SK-N-SH treated with all-trans-retinoic acid at 6 μM for 48 hours (cell line): ENCODE measurements around the gene SERPINA3.

Experiments
- ATAC-seq: fragments of 200-7000 bp; cut with Tn5 transposase; 3 replicates; pipeline ENCODE4 v1.9.1; 2020; ENCODE audit warnings: mild to moderate bottlenecking, moderate library complexity
- ARNTL ChIP-seq: fragments of 450-650 bp; formaldehyde crosslinking; IDR thresholded peaks from 2 replicates; pipeline ENCODE4 v1.5.0; 2020; ENCODE audit warnings: low read depth, mild to moderate bottlenecking, moderate library complexity, borderline replicate concordance
- BACH2 ChIP-seq: fragments of 250-450 bp; sonication (Bioruptor Pico); IDR thresholded peaks from 2 replicates; pipeline ENCODE4 v1.9.0; 2021; ENCODE audit warnings: mild to moderate bottlenecking, borderline replicate concordance
- CREB5 ChIP-seq: fragments of 250-450 bp; sonication (Bioruptor Pico); IDR thresholded peaks from 2 replicates; pipeline ENCODE4 v1.5.1; 2020; ENCODE audit warnings: low read depth, mild to moderate bottlenecking, moderate library complexity
- CSDC2 ChIP-seq: fragments of 250-450 bp; sonication (Bioruptor Pico); IDR thresholded peaks from 2 replicates; pipeline ENCODE4 v1.5.0; 2020; ENCODE audit warnings: mild to moderate bottlenecking, moderate library complexity
- ESRRG ChIP-seq: fragments of 250-450 bp; sonication (Bioruptor Pico); IDR thresholded peaks from 2 replicates; pipeline ENCODE4 v1.6.1; 2021; ENCODE audit warnings: mild to moderate bottlenecking
- ISL1 ChIP-seq: fragments of 250-450 bp; sonication (Bioruptor Pico); IDR thresholded peaks from 2 replicates; pipeline ENCODE4 v2.1.2; 2022; ENCODE audit warnings: mild to moderate bottlenecking, moderate library complexity
- OSR1 ChIP-seq: fragments of 250-450 bp; sonication (Bioruptor Pico); IDR thresholded peaks from 2 replicates; pipeline ENCODE4 v1.8.0; 2022; ENCODE audit warnings: moderate library complexity, mild to moderate bottlenecking, inconsistent platforms
- PATZ1 ChIP-seq: fragments of 250-450 bp; sonication (Bioruptor Pico); IDR thresholded peaks from 2 replicates; pipeline ENCODE4 v1.8.0; 2020; ENCODE audit warnings: mild to moderate bottlenecking, moderate library complexity, borderline replicate concordance
- PPARA ChIP-seq: fragments of 250-450 bp; sonication (Bioruptor Pico); IDR thresholded peaks from 2 replicates; pipeline ENCODE4 v1.5.0; 2020; ENCODE audit warnings: mild to moderate bottlenecking, borderline replicate concordance
- RARB ChIP-seq: fragments of 250-450 bp; sonication (Bioruptor Pico); IDR thresholded peaks from 2 replicates; pipeline ENCODE4 v1.8.0; 2021; ENCODE audit warnings: mild to moderate bottlenecking, moderate library complexity
- SNAI2 ChIP-seq: fragments of 250-450 bp; sonication (Bioruptor Pico); IDR thresholded peaks from 2 replicates; pipeline ENCODE4 v1.5.0; 2020; ENCODE audit warnings: mild to moderate bottlenecking, moderate library complexity
- TCF4 ChIP-seq: fragments of 250-450 bp; sonication (Bioruptor Pico); IDR thresholded peaks from 2 replicates; pipeline ENCODE4 v1.8.0; 2021; ENCODE audit warnings: mild to moderate bottlenecking, moderate library complexity, borderline replicate concordance
- TOX ChIP-seq: fragments of 250-450 bp; sonication (Bioruptor Pico); IDR thresholded peaks from 2 replicates; pipeline ENCODE4 v1.8.0; 2021; ENCODE audit warnings: mild to moderate bottlenecking, moderate library complexity, borderline replicate concordance
- TSHZ2 ChIP-seq: fragments of 250-450 bp; sonication (Bioruptor Pico); IDR thresholded peaks from 2 replicates; pipeline ENCODE4 v1.5.0; 2020; ENCODE audit warnings: mild to moderate bottlenecking, moderate library complexity
- ZC3H10 ChIP-seq: fragments of 250-450 bp; sonication (Bioruptor Pico); IDR thresholded peaks from 2 replicates; pipeline ENCODE4 v1.5.1; 2021; ENCODE audit warnings: mild to moderate bottlenecking, moderate library complexity
- ZFP3 ChIP-seq: fragments of 250-450 bp; sonication (Bioruptor Pico); IDR thresholded peaks from 2 replicates; pipeline ENCODE4 v1.5.0; 2020; ENCODE audit warnings: mild to moderate bottlenecking, moderate library complexity
- ZFP30 ChIP-seq: fragments of 450-650 bp; formaldehyde crosslinking; IDR thresholded peaks from 2 replicates; pipeline ENCODE4 v1.5.0; 2022; ENCODE audit warnings: mild to moderate bottlenecking, moderate library complexity
- ZNF565 ChIP-seq: fragments of 450-650 bp; formaldehyde crosslinking; conservative IDR thresholded peaks from 2 replicates; pipeline ENCODE4 v1.5.0; 2020; ENCODE audit warnings: low read depth, mild to moderate bottlenecking, moderate library complexity
- ZNF70 ChIP-seq: fragments of 450-650 bp; formaldehyde crosslinking; IDR thresholded peaks from 2 replicates; pipeline ENCODE4 v1.5.0; 2020; ENCODE audit warnings: mild to moderate bottlenecking, moderate library complexity
- ZNF8 ChIP-seq: fragments of 450-650 bp; formaldehyde crosslinking; IDR thresholded peaks from 2 replicates; pipeline ENCODE4 v1.5.0; 2020; ENCODE audit warnings: mild to moderate bottlenecking, moderate library complexity

The SERPINA3 gene

GRCh38 chr14:94622653-94623421 is 10.6 kb downstream of the SERPINA3 start:
- ATAC-seq: no peak

GRCh38 chr14:94623422-94623809 is 11.2 kb downstream of the SERPINA3 start:
- TF ChIP-seq ZNF70 (no peak), SNAI2 (CRISPR knock-in tag) (no peak), CREB5 (CRISPR knock-in tag) (no peak), RARB (CRISPR knock-in tag) (no peak), ISL1 (no peak), TSHZ2 (CRISPR knock-in tag) (no peak), ZFP3 (no peak), PPARA (CRISPR knock-in tag) (no peak)
- no peak for ATAC-seq

More at GRCh38 chr14:94622653-94623421, 10.6 kb downstream of the SERPINA3 start:
- TF ChIP-seq TOX (CRISPR knock-in tag) (no peak), BACH2 (CRISPR knock-in tag) (no peak), CREB5 (CRISPR knock-in tag) (no peak), TCF4 (no peak), ZFP3 (no peak), PATZ1 (CRISPR knock-in tag) (no peak), ZNF565 (CRISPR knock-in tag) (no peak), ISL1 (no peak), CSDC2 (CRISPR knock-in tag) (no peak), TSHZ2 (CRISPR knock-in tag) (no peak), ZNF8 (CRISPR knock-in tag) (no peak), OSR1 (no peak), RARB (CRISPR knock-in tag) (no peak), ARNTL (CRISPR knock-in tag) (no peak), ZFP30 (CRISPR knock-in tag) (no peak), ESRRG (CRISPR knock-in tag) (no peak), ZC3H10 (CRISPR knock-in tag) (no peak)
